HepG2 (cell line): ENCODE results near the gene TMEM269. TPM values are rescaled to one million over a fixed set of nuclear protein-coding genes. Genes with fewer than 3 reads are reported as not detected.

Source experiments
- AHDC1 ChIP-seq: sonication (generic); formaldehyde crosslinking; IDR thresholded peaks from 2 replicates; pipeline ENCODE4 v1.5.1; 2020; ENCODE audit warnings: mild to moderate bottlenecking, missing genetic modification reagents, borderline replicate concordance
- DZIP1 ChIP-seq: sonication (generic); formaldehyde crosslinking; IDR thresholded peaks from 2 replicates; pipeline ENCODE4 v1.5.0; 2020; ENCODE audit warnings: mild to moderate bottlenecking, missing genetic modification reagents
- GLI4 ChIP-seq: sonication (generic); formaldehyde crosslinking; IDR thresholded peaks from 2 replicates; pipeline ENCODE4 v1.5.1; 2020; ENCODE audit warnings: missing genetic modification reagents, mild to moderate bottlenecking, moderate library complexity, borderline replicate concordance
- HIVEP1 ChIP-seq: sonication (generic); formaldehyde crosslinking; IDR thresholded peaks from 2 replicates; pipeline ENCODE4 v1.4.0; 2020; ENCODE audit warnings: mild to moderate bottlenecking, missing genetic modification reagents
- HMGXB3 ChIP-seq: sonication (generic); formaldehyde crosslinking; IDR thresholded peaks from 2 replicates; pipeline ENCODE4 v1.4.0; 2020; ENCODE audit warnings: missing genetic modification reagents, borderline replicate concordance
- KDM4B ChIP-seq: sonication (generic); formaldehyde crosslinking; IDR thresholded peaks from 2 replicates; pipeline ENCODE4 v1.4.0; 2020; ENCODE audit warnings: missing genetic modification reagents
- KLF6 ChIP-seq: IDR thresholded peaks from 2 replicates; pipeline ENCODE4 v1.8.0; 2016; ENCODE audit warnings: missing biosample characterization, missing genetic modification reagents
- MBD4 ChIP-seq: IDR thresholded peaks from 2 replicates; pipeline ENCODE4 v1.6.1; 2012; ENCODE audit warnings: low read length, inconsistent platforms, borderline replicate concordance
- MYC ChIP-seq: sonication (generic); formaldehyde crosslinking; IDR thresholded peaks from 2 replicates; pipeline ENCODE4 v1.9.0; 2021; ENCODE audit warnings: missing genetic modification reagents, borderline replicate concordance
- PBX3 ChIP-seq: sonication (generic); formaldehyde crosslinking; IDR thresholded peaks from 2 replicates; pipeline ENCODE4 v1.8.1; 2023; ENCODE audit warnings: missing genetic modification reagents, inconsistent platforms, borderline replicate concordance
- POLR2AphosphoS5 ChIP-seq: IDR thresholded peaks from 2 replicates; pipeline ENCODE4 v1.6.1; 2012; ENCODE audit warnings: low read depth, low read length
- ZNF296 ChIP-seq: sonication (generic); formaldehyde crosslinking; conservative IDR thresholded peaks from 2 replicates; pipeline ENCODE4 v1.5.0; 2020; ENCODE audit warnings: mild to moderate bottlenecking, missing genetic modification reagents
- ZNF317 ChIP-seq: sonication (generic); formaldehyde crosslinking; IDR thresholded peaks from 2 replicates; pipeline ENCODE4 v1.5.0; 2020; ENCODE audit warnings: mild to moderate bottlenecking, missing genetic modification reagents
- ZNF75D ChIP-seq: sonication (generic); formaldehyde crosslinking; IDR thresholded peaks from 2 replicates; pipeline ENCODE4 v1.8.1; 2023; ENCODE audit warnings: missing genetic modification reagents, mild to moderate bottlenecking, borderline replicate concordance
- polyA plus RNA-seq, 8 experiments: library from polyadenylated mRNA; depleted of rRNA in 3 of 8; stranded (reverse) in 7 of 8; unstranded in 1 of 8; fragments of >200 nt; fragmentation: Illumina TruSeq in 4 of 8; extraction: Trizol in 4 of 8; gene quantifications; 2 replicates each; pipeline versions ENCODE4 v1.2.1 to v1.2.3, GENCODE V29; 2011 to 2016; ENCODE audit warnings: low read depth in 4 of 8, missing spikeins in 1 of 8, mixed read lengths in 1 of 8; ENCODE audit not compliant: insufficient read depth in 1 of 8
- total RNA-seq, 5 experiments: library from RNA; depleted of rRNA; stranded (reverse); fragments of >200 nt; fragmentation: Illumina TruSeq; extraction: Trizol; gene quantifications; 2 replicates each; pipeline ENCODE4 v1.2.3, GENCODE V29; 2016; ENCODE audit warnings: low read depth in 1 of 5

Gene TMEM269
- total and polyA plus RNA-seq, 2 of the 13 experiments (the other 11 are each of a cell fraction or from before 2014, with no cell fraction given), result 0.15 to 0.21 TPM

- no peak for TF ChIP-seq AHDC1 (CRISPR knock-in tag)
- no peak for TF ChIP-seq HIVEP1 (CRISPR knock-in tag)
- no peak for TF ChIP-seq MYC (CRISPR knock-in tag)
- no peak for TF ChIP-seq PBX3 (CRISPR knock-in tag)
- TF ChIP-seq ZNF296 (CRISPR knock-in tag), result no peak
- no peak for TF ChIP-seq ZNF75D (CRISPR knock-in tag)
- TF ChIP-seq ZNF317 (CRISPR knock-in tag), result no peak
- TF ChIP-seq HMGXB3 (CRISPR knock-in tag), result no peak
- no peak for TF ChIP-seq POLR2AphosphoS5
- TF ChIP-seq KLF6, result no peak
- TF ChIP-seq MBD4, result no peak
- TF ChIP-seq DZIP1 (CRISPR knock-in tag), result no peak
- no peak for TF ChIP-seq KDM4B (CRISPR knock-in tag)
- TF ChIP-seq GLI4 (CRISPR knock-in tag), result no peak
Measured at GRCh38 chr1:42765832-42766740, 18.7 kb upstream of the TMEM269 start (continued).
